KG1 (cell line): ENCODE measurements around the gene TMEM94.
"Not testable (repeated sequence)": the region's sequence is repeated elsewhere in the genome, so short reads cannot be mapped to it uniquely, and the experiment has no call there.

ENCODE experiments used
- DNase-seq: peaks from one replicate; lab custom pipeline; 2025; lab: John Stamatoyannopoulos, UW

Gene TMEM94

GRCh38 chr17:75476752-75477489 is 20.5 kb downstream of the TMEM94 start:
- no peak for DNase-seq

- not testable (repeated sequence) for DNase-seq
Measured at GRCh38 chr17:75477490-75477862, 21.0 kb downstream of the TMEM94 start.

GRCh38 chr17:75478508-75478907 is 22.1 kb downstream of the TMEM94 start:
- DNase-seq, result no peak

- no peak for DNase-seq
Measured at GRCh38 chr17:75480281-75480680, 23.8 kb downstream of the TMEM94 start.

- no peak for DNase-seq
Measured at GRCh38 chr17:75481194-75482068, 25.0 kb downstream of the TMEM94 start.

DNA sequence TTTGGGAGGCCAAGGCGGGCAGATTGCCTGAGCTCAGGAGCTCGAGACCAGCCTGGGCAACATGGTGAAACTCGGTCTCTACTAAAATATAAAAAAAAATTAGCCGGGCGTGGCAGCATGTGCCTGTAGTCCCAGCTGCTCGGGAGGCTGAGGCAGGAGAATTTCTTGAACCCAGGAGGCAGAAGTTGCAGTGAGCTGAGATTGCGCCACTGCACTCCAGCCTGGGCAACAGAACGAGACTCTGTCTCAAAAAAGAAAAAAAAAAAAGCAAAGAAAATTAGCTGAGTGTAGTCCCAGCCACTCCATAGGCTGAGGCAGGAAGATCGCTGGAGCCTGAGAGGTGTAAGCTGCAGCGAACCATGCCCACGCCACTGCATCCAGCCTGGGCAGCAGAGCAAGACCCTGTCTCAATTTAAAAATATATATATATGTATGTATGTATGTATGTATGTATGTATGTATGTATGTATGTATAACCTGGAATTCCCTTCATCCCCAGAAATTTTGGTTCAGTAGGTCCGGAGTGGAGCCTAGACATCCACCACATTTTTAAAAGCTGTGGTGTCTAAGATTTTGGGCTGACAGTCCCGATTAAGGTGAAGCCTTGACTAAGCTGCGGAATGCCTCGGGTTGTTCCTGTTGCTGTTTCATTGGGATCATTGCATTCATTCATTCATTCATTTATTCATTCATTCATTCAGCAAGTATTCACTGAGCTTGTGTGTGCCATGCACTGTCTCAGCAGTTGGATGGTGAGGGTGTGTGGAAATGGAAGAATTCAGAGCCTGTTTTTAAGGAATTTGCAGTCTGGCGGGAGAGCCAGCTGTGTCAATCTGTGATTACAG is 25.9 kb downstream of the TMEM94 start:
- DNase-seq, result no peak

- no peak for DNase-seq
Measured at GRCh38 chr17:75485688-75486087, 29.3 kb downstream of the TMEM94 start.

- no peak for DNase-seq
Measured at GRCh38 chr17:75486151-75486550, 29.7 kb downstream of the TMEM94 start.

DNA sequence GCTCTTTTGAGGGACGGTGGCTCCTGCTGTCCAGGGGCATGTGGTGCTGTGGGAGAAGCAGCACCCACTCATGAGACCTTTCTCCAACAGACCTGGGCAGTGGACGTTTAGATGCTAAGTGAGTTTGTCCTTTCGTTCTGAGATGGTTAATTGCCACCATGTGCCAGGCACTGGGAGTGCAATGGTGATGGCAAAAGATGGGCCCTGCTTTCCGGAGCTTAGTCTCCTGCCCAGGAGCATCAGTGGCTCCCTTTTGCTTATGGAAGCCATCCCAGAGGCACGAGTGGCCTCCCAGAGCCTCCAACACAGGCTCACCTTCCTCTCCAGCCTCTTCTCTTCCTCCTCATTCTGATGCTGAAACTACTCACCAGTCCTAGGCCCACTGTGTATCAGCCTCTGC is 30.5 kb downstream of the TMEM94 start:
- DNase-seq, result no peak

GRCh38 chr17:75487351-75488070 is 31.1 kb downstream of the TMEM94 start:
- DNase-seq, result peak; percentile 39

DNA sequence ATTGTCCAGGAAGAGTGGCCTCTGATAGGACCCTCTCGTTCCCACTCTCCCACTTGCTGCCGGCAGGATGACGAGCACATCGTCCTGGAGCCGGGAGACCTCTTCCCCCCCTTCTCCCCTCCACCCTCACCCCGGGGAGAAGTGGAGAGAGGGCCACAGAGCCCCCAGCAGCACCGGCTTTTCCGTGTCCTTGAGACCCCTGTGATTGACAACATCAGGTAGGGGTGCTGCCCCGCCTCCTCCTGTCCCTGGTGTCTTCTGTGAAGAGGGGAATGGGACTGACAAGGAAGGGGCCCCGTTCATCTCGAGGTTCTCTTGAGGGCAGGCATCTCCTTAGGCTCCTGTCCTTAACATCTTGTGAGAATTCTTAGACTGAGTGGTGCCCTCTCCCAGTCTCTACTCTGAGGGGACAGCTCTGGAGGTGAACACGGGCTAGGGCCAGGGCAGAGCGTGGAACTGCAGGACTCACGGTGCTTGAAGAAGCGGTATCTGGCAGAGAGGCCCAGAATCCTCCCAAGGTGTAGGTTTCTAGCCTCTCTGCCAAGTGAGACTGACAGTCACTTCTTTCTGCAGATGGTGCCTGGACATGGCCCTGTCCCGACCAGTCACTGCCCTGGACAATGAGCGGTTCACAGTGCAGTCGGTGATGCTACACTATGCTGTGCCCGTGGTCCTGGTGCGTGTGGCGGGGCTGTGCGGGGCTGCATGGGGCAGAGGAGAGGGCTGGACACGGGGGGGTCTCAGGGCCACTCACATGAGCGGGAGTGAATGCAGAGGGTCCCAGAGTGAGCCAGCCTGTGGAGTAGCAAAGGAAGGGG is 32.5 kb downstream of the TMEM94 start:
- no peak for DNase-seq

DNA sequence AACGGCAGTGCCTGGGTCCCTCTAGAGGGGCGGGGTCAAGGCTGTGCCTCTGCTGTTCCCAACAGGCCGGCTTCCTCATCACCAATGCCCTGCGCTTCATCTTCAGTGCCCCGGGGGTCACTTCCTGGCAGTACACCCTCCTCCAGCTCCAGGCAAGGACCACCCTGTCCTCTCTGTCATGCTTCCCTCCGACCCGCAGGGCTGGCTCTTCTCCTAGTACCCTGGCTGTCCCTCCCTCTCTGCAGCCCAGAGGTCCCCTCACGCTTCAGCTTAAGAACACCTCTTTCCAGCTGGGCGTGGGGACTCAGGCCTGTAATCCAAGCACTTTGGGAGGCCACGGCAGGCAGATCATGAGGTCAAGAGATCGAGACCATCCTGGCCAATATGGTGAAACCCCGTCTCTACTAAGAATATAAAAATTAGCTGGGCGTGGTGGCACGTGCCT is 33.1 kb downstream of the TMEM94 start:
- DNase-seq, result no peak

GRCh38 chr17:75490173-75490743 is 33.8 kb downstream of the TMEM94 start:
- no peak for DNase-seq

GRCh38 chr17:75490953-75491649 is 34.7 kb downstream of the TMEM94 start:
- no peak for DNase-seq

- no peak for DNase-seq
Measured at GRCh38 chr17:75491680-75492079, 35.2 kb downstream of the TMEM94 start.

DNA sequence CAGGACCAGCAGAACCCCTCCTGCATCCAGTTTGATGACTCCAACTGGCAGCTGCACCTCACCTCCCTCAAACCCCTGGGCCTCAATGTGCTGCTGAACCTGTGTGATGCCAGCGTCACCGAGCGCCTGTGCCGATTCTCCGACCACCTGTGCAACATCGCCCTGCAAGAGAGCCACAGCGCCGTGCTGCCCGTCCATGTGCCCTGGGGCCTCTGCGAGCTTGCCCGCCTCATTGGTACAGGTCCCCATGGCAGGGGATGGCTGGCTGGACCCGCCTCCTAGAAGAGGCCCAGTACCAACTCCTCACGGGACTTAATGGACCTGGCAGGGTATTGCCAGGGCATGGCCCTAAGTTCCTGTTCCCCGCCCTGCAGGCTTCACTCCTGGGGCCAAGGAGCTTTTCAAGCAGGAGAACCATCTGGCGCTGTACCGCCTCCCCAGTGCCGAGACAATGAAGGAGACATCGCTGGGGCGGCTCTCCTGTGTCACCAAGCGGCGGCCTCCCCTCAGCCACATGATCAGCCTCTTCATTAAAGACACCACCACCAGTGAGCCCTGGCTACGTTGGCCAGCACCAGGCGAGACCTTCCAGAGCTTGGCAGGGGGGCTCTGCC is 36.2 kb downstream of the TMEM94 start:
- DNase-seq, result no peak

DNA sequence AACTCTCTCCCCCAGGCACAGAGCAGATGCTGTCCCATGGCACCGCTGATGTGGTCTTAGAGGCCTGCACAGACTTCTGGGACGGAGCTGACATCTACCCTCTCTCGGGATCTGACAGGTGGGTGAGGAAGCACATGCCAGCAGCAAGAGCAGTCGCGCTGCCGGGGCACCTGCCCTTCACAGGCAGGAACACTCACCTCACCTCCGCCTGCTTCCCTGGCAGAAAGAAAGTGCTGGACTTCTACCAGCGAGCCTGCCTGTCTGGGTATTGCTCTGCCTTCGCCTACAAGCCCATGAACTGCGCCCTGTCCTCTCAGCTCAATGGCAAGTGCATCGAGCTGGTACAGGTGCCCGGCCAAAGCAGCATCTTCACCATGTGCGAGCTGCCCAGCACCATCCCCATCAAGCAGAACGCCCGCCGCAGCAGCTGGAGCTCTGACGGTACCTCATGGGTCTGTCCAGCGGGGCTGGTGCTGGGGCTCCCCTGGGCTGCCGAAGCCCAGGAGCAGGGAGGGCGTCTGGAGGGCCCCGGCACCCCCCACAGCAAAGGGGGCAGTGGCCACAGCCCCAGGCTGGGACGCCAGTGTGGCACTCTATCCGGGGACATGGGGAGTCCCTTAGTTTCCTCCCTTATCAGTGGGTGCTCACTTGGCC is 37.2 kb downstream of the TMEM94 start:
- DNase-seq, result no peak

DNA sequence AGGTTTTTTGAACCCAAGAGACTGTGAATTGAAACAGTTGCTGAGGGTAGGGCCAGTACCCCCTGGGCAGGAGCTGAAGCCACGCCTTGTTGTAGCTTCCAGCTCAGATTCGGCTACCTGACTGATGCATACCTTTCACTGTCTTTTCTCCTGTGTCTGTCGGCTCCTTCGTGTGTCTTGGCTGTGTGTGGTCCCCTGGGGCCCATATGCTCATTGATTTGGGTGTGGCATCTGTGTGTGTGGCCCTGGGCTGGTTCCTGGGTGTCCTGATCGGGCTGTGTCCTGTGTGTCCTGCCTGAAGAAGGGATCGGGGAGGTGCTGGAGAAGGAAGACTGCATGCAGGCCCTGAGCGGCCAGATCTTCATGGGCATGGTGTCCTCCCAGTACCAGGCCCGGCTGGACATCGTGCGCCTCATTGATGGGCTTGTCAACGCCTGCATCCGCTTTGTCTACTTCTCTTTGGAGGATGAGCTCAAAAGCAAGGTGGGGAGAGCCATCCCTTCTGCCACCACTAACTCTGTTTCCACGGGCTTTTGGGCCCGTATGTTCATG is 38.0 kb downstream of the TMEM94 start:
- no peak for DNase-seq

- DNase-seq, result no peak
Measured at GRCh38 chr17:75496005-75496404, 39.6 kb downstream of the TMEM94 start.
